ENCODE data around the gene ZNF552. TPM values are rescaled to one million over a fixed set of nuclear protein-coding genes. Genes with fewer than 3 reads are reported as not detected.
A peak's percentile ranks its signal among the peaks of the same experiment; 100 is the strongest.

The ZNF552 gene
- total and polyA plus RNA-seq, 2 of the 13 experiments (the other 11 are each of a cell fraction or from before 2014, with no cell fraction given) = 8.1 to 16.6 TPM

- TF ChIP-seq ZNF329 (CRISPR knock-in tag; IDR thresholded peaks at IDR 0.05; ENCODE audit: low read depth) (0 out of 2 replicates have a peak, but pooled peaks have one; percentile 24), TAF15 (IDR thresholded peaks at IDR 0.05; ENCODE audit: low read depth, low read length, poor library complexity, severe bottlenecking) (no peak), ZNF367 (CRISPR knock-in tag; IDR thresholded peaks at IDR 0.05; ENCODE audit: borderline replicate concordance) (no peak), MZF1 (CRISPR knock-in tag; IDR thresholded peaks at IDR 0.05; ENCODE audit: borderline replicate concordance) (no peak), ZNF749 (CRISPR knock-in tag; IDR thresholded peaks at IDR 0.05; ENCODE audit: borderline replicate concordance) (peak; percentile 31; the same call in 1 of the 2 replicates), PBX3 (CRISPR knock-in tag; IDR thresholded peaks at IDR 0.05; ENCODE audit: borderline replicate concordance) (peak; percentile 77; the same call in 1 of the 2 replicates), ELF3 (CRISPR knock-in tag; IDR thresholded peaks at IDR 0.05) (peak; percentile 90), ZFAT (CRISPR knock-in tag; conservative IDR thresholded peaks at IDR 0.05) (no peak), ZNF619 (CRISPR knock-in tag; IDR thresholded peaks at IDR 0.05) (no peak), AKAP8 (CRISPR knock-in tag; IDR thresholded peaks at IDR 0.05) (0 out of 2 replicates have a peak, but pooled peaks have one; percentile 59), ZNF513 (CRISPR knock-in tag; conservative IDR thresholded peaks at IDR 0.05) (no peak), ZNF331 (CRISPR knock-in tag; IDR thresholded peaks at IDR 0.05) (peak; percentile 21; the same call in 1 of the 2 replicates), ZNF576 (CRISPR knock-in tag; IDR thresholded peaks at IDR 0.05) (no peak), KAT8 (CRISPR knock-in tag; IDR thresholded peaks at IDR 0.05) (peak; percentile 91)
These were observed at the start of gene ZNF552 (continued) for GRCh38 chr19:57814505-57815246.
